ENCODE measurements around the gene EPHB2. TPM values are rescaled to one million over a fixed set of nuclear protein-coding genes. Genes with fewer than 3 reads are reported as not detected.

The EPHB2 gene
- total RNA-seq, 4 donors from 2014 or later = 7.5 to 27.3 (median 23.8) TPM

- Histone ChIP-seq H3K4me1 (peaks cover 33 to 44% of the 10 kb centered on the region in 2 donors), H3K27me3 (no peaks in the 10 kb centered on the region), H3K9me3 (no peaks in the 10 kb centered on the region), H3K4me3 (replicated peaks in 1 of 3) (no peak overlapping the region), H3K27ac (peak overlapping the region in 2 of 3 donors; percentile 17 to 63), H3K36me3 (no peaks in the 10 kb centered on the region)
- DNase-seq = peak; percentile 55 to 56
- 72 to 77% methylated on average over 6 of the region's 6 CpGs for WGBS, 2 donors
- TF ChIP-seq POLR2A (IDR thresholded peaks at IDR 0.05) (no peak), CTCF (IDR thresholded peaks at IDR 0.05) (no peak)
- intact Hi-C loops (cut with DNase I) = no loop called here
These were observed 140.0 kb downstream of the EPHB2 start for GRCh38 chr1:22850681-22851080.

- H3K27me3 ChIP-seq = no peaks in the 10 kb centered on the region
- 82% methylated on average over 4 of the region's 4 CpGs for whole genome bisulfite sequencing, 2 donors
- H3K4me3 ChIP-seq (replicated peaks in 1 of 3) = no peak overlapping the region
- TF ChIP-seq POLR2A (IDR thresholded peaks at IDR 0.05) (no peak), CTCF (IDR thresholded peaks at IDR 0.05) (no peak)
- no peak overlapping the region for H3K27ac ChIP-seq
- intact Hi-C loops (cut with DNase I) = no loop called here
- peaks cover 33 to 52% of the 10 kb centered on the region in 2 donors for H3K4me1 ChIP-seq
- no peak for DNase-seq
- H3K9me3 ChIP-seq = no peaks in the 10 kb centered on the region
- H3K36me3 ChIP-seq = no peaks in the 10 kb centered on the region
These were observed 140.9 kb downstream of the EPHB2 start for GRCh38 chr1:22851517-22851916.

- WGBS, 2 donors = 94 to 95% methylated on average over 5 to 6 of the region's 6 CpGs
- H3K4me1 ChIP-seq = peaks cover 33 to 52% of the 10 kb centered on the region in 2 donors
These were observed 141.6 kb downstream of the EPHB2 start for GRCh38 chr1:22852144-22852655.

GRCh38 chr1:22853651-22854185 lies 143.1 kb downstream of the EPHB2 start:
- no peaks in the 10 kb centered on the region for H3K27me3 ChIP-seq
- no peaks in the 10 kb centered on the region for H3K36me3 ChIP-seq
- TF ChIP-seq POLR2A (IDR thresholded peaks at IDR 0.05) = no peak
- TF ChIP-seq CTCF (IDR thresholded peaks at IDR 0.05) = no peak
- peaks cover 23 to 45% of the 10 kb centered on the region in 2 donors for H3K4me1 ChIP-seq
- no peak overlapping the region for H3K27ac ChIP-seq
- H3K9me3 ChIP-seq = no peaks in the 10 kb centered on the region
- WGBS, 2 donors = 83 to 88% methylated on average over 6 to 9 of the region's 9 CpGs
- DNase-seq = peak; percentile 44 to 62
- no peak overlapping the region for H3K4me3 ChIP-seq (replicated peaks in 1 of 3)
- intact Hi-C loops (cut with DNase I) = no loop called here

More at GRCh38 chr1:22852144-22852655, 141.6 kb downstream of the EPHB2 start:
- no peak overlapping the region for H3K4me3 ChIP-seq (replicated peaks in 1 of 3)
- TF ChIP-seq POLR2A (IDR thresholded peaks at IDR 0.05) = no peak
- TF ChIP-seq CTCF (IDR thresholded peaks at IDR 0.05) = no peak
- H3K36me3 ChIP-seq = no peaks in the 10 kb centered on the region
- no peaks in the 10 kb centered on the region for H3K9me3 ChIP-seq
- intact Hi-C loops (cut with DNase I) = no loop called here
- no peaks in the 10 kb centered on the region for H3K27me3 ChIP-seq
- DNase-seq = no peak
- H3K27ac ChIP-seq = no peak overlapping the region

GRCh38 chr1:22854688-22855565 lies 144.3 kb downstream of the EPHB2 start:
- WGBS, 2 donors = 55 to 70% methylated on average over 5 of the region's 6 CpGs
- no peak for TF ChIP-seq POLR2A (IDR thresholded peaks at IDR 0.05)
- no peaks in the 10 kb centered on the region for H3K27me3 ChIP-seq

More at GRCh38 chr1:22854688-22855565, 144.3 kb downstream of the EPHB2 start:
- Histone ChIP-seq H3K9me3 (no peaks in the 10 kb centered on the region), H3K4me3 (replicated peaks in 1 of 3) (no peak overlapping the region), H3K36me3 (no peaks in the 10 kb centered on the region), H3K4me1 (peaks cover 12 to 33% of the 10 kb centered on the region in 2 donors), H3K27ac (no peak overlapping the region)
- intact Hi-C loops (cut with DNase I) = no loop called here
- peak; percentile 35 for DNase-seq
